Measurements from ENCODE around the gene NEU3.
"Not testable (repeated sequence)": the region's sequence is repeated elsewhere in the genome, so short reads cannot be mapped to it uniquely, and the experiment has no call there.

The NEU3 gene

GRCh38 chr11:75004215-75004614, 15.5 kb downstream of the NEU3 start:
- TF ChIP-seq, protein P1, sequence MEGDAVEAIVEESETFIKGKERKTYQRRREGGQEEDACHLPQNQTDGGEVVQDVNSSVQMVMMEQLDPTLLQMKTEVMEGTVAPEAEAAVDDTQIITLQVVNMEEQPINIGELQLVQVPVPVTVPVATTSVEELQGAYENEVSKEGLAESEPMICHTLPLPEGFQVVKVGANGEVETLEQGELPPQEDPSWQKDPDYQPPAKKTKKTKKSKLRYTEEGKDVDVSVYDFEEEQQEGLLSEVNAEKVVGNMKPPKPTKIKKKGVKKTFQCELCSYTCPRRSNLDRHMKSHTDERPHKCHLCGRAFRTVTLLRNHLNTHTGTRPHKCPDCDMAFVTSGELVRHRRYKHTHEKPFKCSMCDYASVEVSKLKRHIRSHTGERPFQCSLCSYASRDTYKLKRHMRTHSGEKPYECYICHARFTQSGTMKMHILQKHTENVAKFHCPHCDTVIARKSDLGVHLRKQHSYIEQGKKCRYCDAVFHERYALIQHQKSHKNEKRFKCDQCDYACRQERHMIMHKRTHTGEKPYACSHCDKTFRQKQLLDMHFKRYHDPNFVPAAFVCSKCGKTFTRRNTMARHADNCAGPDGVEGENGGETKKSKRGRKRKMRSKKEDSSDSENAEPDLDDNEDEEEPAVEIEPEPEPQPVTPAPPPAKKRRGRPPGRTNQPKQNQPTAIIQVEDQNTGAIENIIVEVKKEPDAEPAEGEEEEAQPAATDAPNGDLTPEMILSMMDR (IDR thresholded peaks at IDR 0.05; ENCODE audit: low read depth, low read length) = no peak
- H3K4me3 ChIP-seq (ENCODE audit: low read depth, low read length) = no peak overlapping the region

DNA sequence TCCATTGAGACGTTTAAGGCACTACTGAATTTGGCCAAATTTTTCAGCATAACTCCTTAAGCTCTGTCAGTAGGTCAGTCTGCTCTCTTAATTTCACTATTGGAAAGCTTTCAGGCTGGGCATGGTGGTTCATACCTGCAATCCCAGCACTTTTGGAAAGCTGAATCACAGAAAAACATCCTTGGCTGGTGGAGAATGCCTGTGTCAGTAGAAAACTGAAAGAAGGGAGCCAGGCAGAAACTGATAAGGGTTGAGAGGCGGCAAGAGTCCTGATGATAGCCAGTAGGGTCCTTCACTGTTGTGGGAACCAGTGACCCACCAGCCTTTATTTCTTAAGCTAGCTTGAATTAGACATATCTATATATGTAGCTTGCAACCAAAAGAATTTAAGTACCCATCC, 22.6 kb downstream of the NEU3 start:
- H3K4me3 ChIP-seq (ENCODE audit: low read depth, low read length) = no peak overlapping the region
- TF ChIP-seq, protein P1 (IDR thresholded peaks at IDR 0.05; ENCODE audit: low read depth, low read length) = no peak

- TF ChIP-seq, protein P1 (IDR thresholded peaks at IDR 0.05; ENCODE audit: low read depth, low read length) = no peak
- no peak overlapping the region for H3K4me3 ChIP-seq (ENCODE audit: low read depth, low read length)
Measured at GRCh38 chr11:75011872-75012271, 23.1 kb downstream of the NEU3 start.

- TF ChIP-seq, protein P1 (IDR thresholded peaks at IDR 0.05; ENCODE audit: low read depth, low read length) = no peak
- H3K4me3 ChIP-seq (ENCODE audit: low read depth, low read length) = no peak overlapping the region
Measured at GRCh38 chr11:75013051-75013450, 24.3 kb downstream of the NEU3 start.

- TF ChIP-seq, protein P1 (IDR thresholded peaks at IDR 0.05; ENCODE audit: low read depth, low read length) = no peak
- no peak overlapping the region for H3K4me3 ChIP-seq (ENCODE audit: low read depth, low read length)
Measured at GRCh38 chr11:75014129-75014528, 25.4 kb downstream of the NEU3 start.

GRCh38 chr11:75019200-75019599, 30.5 kb downstream of the NEU3 start:
- H3K4me3 ChIP-seq (ENCODE audit: low read depth, low read length) = not testable (repeated sequence)

GRCh38 chr11:75020328-75020727, 31.6 kb downstream of the NEU3 start:
- H3K4me3 ChIP-seq (ENCODE audit: low read depth, low read length) = not testable (repeated sequence)

- TF ChIP-seq, protein P1 (IDR thresholded peaks at IDR 0.05; ENCODE audit: low read depth, low read length) = no peak
Measured at GRCh38 chr11:75022296-75022695, 33.6 kb downstream of the NEU3 start.

More at GRCh38 chr11:75022296-75022695, 33.6 kb downstream of the NEU3 start:
- no peak overlapping the region for H3K4me3 ChIP-seq (ENCODE audit: low read depth, low read length)
